ENCODE results near the gene TBC1D22A.

DNA sequence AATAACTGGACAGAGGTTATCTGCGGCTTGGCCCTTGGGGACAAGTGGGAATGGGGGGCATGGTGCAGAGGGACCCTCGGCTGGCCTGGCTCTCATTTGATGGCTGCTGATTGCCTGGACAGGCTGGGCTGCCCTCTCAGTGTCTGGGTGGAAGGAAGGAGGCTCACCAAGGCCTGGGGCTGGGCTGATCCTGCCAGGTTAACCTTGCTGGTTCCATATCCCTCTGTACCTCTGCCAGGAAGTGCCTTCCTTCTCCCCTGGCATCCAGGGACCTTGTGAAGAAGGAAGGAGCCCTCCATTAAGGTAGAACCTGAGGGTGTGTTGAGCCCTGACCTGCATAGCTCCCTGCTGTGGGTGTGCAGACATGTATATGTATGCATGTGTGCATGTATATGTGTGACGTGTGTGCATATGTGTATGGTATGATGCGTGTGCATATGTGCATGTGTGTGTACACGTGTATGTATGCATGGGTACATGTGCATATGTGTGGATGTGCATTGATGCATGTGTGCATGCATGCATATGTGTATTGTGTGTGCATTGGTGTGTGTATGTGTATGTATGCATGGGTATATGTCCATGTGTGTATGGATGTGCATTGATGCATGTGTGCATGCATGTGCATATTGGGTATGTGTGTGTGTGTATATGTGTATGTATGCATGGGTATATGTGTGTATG, 433.9 kb downstream of the TBC1D22A start:
- TF ChIP-seq POLR2A (IDR thresholded peaks at IDR 0.05) = no peak
- TF ChIP-seq, protein P1, sequence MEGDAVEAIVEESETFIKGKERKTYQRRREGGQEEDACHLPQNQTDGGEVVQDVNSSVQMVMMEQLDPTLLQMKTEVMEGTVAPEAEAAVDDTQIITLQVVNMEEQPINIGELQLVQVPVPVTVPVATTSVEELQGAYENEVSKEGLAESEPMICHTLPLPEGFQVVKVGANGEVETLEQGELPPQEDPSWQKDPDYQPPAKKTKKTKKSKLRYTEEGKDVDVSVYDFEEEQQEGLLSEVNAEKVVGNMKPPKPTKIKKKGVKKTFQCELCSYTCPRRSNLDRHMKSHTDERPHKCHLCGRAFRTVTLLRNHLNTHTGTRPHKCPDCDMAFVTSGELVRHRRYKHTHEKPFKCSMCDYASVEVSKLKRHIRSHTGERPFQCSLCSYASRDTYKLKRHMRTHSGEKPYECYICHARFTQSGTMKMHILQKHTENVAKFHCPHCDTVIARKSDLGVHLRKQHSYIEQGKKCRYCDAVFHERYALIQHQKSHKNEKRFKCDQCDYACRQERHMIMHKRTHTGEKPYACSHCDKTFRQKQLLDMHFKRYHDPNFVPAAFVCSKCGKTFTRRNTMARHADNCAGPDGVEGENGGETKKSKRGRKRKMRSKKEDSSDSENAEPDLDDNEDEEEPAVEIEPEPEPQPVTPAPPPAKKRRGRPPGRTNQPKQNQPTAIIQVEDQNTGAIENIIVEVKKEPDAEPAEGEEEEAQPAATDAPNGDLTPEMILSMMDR (IDR thresholded peaks at IDR 0.05) = no peak

Data from ovary (tissue), 3 donors.